Measurements from ENCODE around the gene UBASH3B.

Gene UBASH3B

DNA sequence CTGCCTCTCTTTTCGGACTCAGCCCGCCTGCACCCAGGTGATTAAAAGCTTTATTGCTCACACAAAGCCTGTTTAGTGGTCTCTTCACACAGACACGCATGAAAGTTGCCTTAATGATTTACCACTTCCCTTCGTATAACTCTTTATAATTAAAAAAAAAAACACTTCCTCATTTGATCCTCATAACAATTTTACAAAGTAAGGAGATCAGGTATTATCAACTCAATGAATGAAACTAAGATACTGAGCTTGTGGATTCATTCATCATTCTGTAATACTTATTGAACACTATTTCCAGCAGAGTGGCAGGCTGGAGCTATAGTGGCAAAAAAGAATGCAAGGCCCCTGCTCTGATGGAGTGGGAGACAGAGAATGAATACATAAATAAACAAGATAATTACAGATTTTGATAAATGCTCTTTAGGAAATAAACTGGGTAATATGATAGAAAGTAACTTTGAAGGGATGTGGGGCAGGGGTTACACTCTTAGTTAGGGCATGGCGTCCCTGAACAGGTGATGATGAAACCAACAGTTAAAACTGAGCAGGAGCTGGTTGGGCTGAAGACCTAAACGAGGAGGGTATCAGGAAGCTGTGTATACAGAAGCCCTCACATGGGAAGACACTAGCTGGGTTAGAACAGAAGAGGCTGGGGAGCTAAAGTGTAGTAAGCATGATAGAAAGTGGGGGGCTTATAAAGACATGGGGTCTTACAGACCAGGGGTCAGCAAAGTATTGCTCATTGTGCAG lies 177.4 kb downstream of the UBASH3B start:
- Histone ChIP-seq H3K4me1 (ENCODE audit: control insufficient read depth, low read depth, low read length) (peaks cover 7% of the 10 kb centered on the region), H3K4me3 (ENCODE audit: low read length) (no peak overlapping the region), H3K9ac (ENCODE audit: low read length) (no peak overlapping the region), H3K9me3 (ENCODE audit: control insufficient read depth, low read depth, low read length) (no peaks in the 10 kb centered on the region), H3K27me3 (ENCODE audit: control insufficient read depth, insufficient read depth, low read length) (no peaks in the 10 kb centered on the region), H3K27ac (ENCODE audit: low read length) (no peak overlapping the region), H3K36me3 (ENCODE audit: control insufficient read depth, low read depth, low read length) (no peaks in the 10 kb centered on the region)

DNA sequence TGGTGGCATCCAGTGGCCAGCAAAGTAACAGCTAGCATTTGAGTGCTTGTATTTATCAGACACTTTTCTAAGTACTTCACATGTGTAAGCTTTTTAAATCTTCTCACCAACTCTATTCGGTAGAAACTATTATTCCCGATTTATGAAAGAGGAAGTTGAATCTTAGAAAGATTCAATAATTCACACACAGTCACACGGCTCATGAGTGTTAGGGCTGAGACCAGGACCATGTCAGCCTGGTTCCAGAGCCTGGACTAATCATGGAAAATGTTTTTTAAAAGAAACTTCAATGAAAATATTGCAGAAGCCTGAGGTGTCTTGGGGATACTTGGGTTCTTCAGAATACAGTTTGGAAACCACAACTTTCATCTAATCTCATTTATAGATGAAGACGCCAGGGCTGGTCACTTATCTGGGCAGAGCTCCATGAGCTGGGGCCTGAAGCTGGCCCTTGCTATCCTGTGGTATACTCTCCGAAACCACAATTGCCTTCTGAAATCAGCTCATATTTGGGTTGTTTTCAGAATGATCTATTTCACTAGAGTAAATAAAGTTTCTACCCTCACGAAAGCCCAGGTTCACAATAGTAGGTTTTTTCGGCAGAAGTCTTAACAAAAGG lies 178.4 kb downstream of the UBASH3B start:
- Histone ChIP-seq H3K27ac (ENCODE audit: low read length) (no peak overlapping the region), H3K4me3 (ENCODE audit: low read length) (no peak overlapping the region), H3K27me3 (ENCODE audit: control insufficient read depth, insufficient read depth, low read length) (no peaks in the 10 kb centered on the region), H3K36me3 (ENCODE audit: control insufficient read depth, low read depth, low read length) (no peaks in the 10 kb centered on the region), H3K9ac (ENCODE audit: low read length) (no peak overlapping the region), H3K9me3 (ENCODE audit: control insufficient read depth, low read depth, low read length) (no peaks in the 10 kb centered on the region), H3K4me1 (ENCODE audit: control insufficient read depth, low read depth, low read length) (peaks cover 11% of the 10 kb centered on the region)

DNA sequence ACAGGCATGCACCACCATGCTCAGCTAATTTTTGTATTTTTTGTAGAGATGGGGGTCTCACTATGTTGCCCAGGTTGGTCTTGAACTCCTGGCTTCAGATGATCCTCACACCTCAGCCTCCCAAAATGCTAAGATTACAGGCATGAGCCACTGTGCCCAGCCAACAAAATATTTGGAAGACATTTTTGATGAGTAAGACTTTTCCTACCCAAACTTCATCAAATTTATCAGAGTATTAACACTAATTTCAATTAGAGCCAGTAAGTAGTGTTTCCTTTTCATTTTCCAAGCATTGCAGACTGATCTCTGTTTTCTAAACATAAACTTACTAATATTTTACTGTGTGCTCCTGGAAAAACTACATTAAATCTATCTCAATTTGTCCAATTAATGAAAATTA lies 181.4 kb downstream of the UBASH3B start:
- no peaks in the 10 kb centered on the region for H3K9me3 ChIP-seq (ENCODE audit: control insufficient read depth, low read depth, low read length)
- H3K9ac ChIP-seq (ENCODE audit: low read length) = no peak overlapping the region
- peaks cover 14% of the 10 kb centered on the region for H3K4me1 ChIP-seq (ENCODE audit: control insufficient read depth, low read depth, low read length)
- H3K4me3 ChIP-seq (ENCODE audit: low read length) = no peak overlapping the region
- no peaks in the 10 kb centered on the region for H3K36me3 ChIP-seq (ENCODE audit: control insufficient read depth, low read depth, low read length)
- no peak overlapping the region for H3K27ac ChIP-seq (ENCODE audit: low read length)
- no peaks in the 10 kb centered on the region for H3K27me3 ChIP-seq (ENCODE audit: control insufficient read depth, insufficient read depth, low read length)

DNA sequence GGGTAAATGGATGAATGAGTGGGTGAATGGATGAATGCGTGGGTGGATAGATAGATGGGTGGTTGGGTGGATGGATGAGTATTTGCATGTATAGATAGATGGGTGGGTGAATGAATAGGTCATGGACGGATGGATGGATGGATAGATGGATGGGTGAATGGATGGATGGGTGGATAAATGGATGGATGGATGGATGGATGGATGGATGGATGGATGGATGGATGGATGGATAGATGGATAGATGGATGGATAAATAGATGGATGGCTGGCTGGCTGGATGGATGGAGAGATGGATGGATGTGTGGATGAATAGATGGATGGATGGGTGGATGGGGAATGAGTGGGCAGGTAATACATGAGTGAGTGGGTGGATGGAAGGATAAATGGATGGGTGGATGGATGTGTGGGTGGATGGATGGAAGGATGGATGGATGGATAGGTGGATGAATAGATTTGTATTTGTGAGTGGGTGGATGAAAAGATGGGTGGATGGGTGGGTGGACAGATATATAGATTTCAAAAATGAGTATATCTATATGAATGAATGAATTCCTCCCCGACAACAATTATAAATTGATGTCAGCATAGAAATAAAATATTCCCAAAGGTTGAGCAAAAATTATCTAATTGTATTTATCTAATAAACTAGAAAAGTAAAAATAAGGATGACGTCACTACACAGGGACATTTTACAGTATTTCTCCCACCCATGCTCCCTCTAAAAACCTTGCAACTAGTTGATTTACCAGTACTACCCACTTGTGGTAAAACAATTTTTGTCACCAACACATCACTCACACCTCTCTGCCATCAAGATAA lies 182.2 kb downstream of the UBASH3B start:
- no peak overlapping the region for H3K27ac ChIP-seq (ENCODE audit: low read length)
- no peaks in the 10 kb centered on the region for H3K27me3 ChIP-seq (ENCODE audit: control insufficient read depth, insufficient read depth, low read length)
- H3K4me3 ChIP-seq (ENCODE audit: low read length) = no peak overlapping the region
- no peaks in the 10 kb centered on the region for H3K36me3 ChIP-seq (ENCODE audit: control insufficient read depth, low read depth, low read length)
- no peak overlapping the region for H3K9ac ChIP-seq (ENCODE audit: low read length)
- H3K4me1 ChIP-seq (ENCODE audit: control insufficient read depth, low read depth, low read length) = peaks cover 13% of the 10 kb centered on the region
- H3K9me3 ChIP-seq (ENCODE audit: control insufficient read depth, low read depth, low read length) = no peaks in the 10 kb centered on the region

DNA sequence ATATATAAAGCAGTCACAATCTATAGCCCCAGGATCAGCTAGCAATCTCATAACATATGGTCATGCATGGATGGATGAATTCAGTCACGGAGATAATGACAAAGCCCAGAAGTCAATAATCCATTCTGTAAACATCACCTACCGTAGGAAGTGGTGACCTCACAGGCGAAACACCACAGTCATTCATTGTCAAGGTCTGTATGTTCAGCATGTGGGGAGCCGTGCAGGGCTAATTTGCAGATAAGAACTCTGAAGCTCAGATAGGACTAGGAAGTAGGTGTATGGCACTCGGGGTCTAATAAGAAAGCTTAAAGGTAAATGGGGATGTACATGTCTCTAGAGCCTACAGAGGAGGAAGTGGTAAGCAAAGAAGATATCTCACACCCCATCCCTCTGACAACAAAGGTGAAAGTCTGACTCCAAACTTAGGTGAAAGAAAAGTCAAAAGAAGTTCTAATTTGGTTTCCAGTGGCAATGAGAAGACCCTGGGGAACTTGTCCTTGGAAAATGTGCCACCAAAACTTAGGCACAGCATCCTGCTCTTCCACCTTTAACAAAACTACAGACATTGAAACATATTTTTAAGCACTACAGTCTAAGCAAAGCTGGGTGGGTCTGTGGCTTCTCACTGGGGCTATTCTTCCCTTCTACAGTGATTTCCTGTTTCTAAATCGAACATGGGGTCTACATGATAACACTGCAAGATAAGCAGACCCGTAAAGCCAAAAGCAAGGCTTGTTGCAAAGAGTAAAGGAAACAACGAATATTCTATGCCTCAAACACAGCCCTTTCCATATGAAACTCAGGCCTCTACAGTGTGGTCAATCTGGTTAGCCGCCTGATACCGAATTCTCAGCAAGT lies 188.0 kb downstream of the UBASH3B start:
- Histone ChIP-seq H3K9ac (ENCODE audit: low read length) (no peak overlapping the region), H3K4me1 (ENCODE audit: control insufficient read depth, low read depth, low read length) (peaks cover 3% of the 10 kb centered on the region), H3K36me3 (ENCODE audit: control insufficient read depth, low read depth, low read length) (no peaks in the 10 kb centered on the region), H3K27me3 (ENCODE audit: control insufficient read depth, insufficient read depth, low read length) (no peaks in the 10 kb centered on the region), H3K27ac (ENCODE audit: low read length) (no peak overlapping the region), H3K4me3 (ENCODE audit: low read length) (no peak overlapping the region), H3K9me3 (ENCODE audit: control insufficient read depth, low read depth, low read length) (no peaks in the 10 kb centered on the region)

DNA sequence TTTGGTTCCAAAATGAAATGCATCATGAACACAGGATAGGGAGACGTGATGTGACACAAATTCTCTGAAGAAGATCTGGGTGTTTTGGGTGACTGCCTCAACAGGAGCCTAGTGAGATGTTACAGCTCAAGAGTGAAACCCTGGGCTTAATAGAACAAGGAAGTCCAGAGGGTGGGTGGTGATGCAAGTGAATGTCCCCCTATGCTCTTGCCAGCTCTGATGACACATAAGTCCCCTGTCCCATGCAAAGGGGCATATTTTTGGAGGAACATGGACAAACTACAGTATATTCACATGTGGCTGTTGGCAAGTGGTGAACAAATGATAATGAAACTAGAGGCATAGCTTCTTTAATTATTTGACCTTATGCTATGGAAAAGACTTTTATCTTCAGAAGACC lies 191.9 kb downstream of the UBASH3B start:
- no peak overlapping the region for H3K27ac ChIP-seq (ENCODE audit: low read length)
- peaks cover 14% of the 10 kb centered on the region for H3K4me1 ChIP-seq (ENCODE audit: control insufficient read depth, low read depth, low read length)
- no peak overlapping the region for H3K4me3 ChIP-seq (ENCODE audit: low read length)
- H3K9ac ChIP-seq (ENCODE audit: low read length) = no peak overlapping the region
- no peaks in the 10 kb centered on the region for H3K27me3 ChIP-seq (ENCODE audit: control insufficient read depth, insufficient read depth, low read length)
- H3K9me3 ChIP-seq (ENCODE audit: control insufficient read depth, low read depth, low read length) = no peaks in the 10 kb centered on the region
- H3K36me3 ChIP-seq (ENCODE audit: control insufficient read depth, low read depth, low read length) = no peaks in the 10 kb centered on the region

DNA sequence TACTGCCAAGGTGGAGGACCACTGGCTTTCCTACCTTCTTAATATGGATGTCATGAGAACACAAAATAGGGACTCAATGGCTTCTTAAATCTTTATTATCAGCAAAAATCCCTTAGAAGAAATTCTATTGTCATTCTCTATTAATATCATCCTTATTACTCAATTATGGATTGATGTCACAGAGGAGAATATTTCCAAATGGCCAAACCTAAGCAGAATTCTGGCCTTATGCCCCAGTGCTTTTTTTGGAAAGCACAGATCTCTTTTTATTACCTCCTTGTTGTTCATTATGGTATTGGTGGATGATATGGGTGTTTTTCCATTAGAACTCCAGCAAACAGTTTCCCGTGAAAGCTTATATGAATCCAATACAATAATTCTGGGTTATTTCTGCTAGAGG lies 192.7 kb downstream of the UBASH3B start:
- H3K9ac ChIP-seq (ENCODE audit: low read length) = no peak overlapping the region
- H3K36me3 ChIP-seq (ENCODE audit: control insufficient read depth, low read depth, low read length) = no peaks in the 10 kb centered on the region
- no peak overlapping the region for H3K4me3 ChIP-seq (ENCODE audit: low read length)
- H3K27me3 ChIP-seq (ENCODE audit: control insufficient read depth, insufficient read depth, low read length) = no peaks in the 10 kb centered on the region
- H3K4me1 ChIP-seq (ENCODE audit: control insufficient read depth, low read depth, low read length) = peaks cover 14% of the 10 kb centered on the region
- H3K9me3 ChIP-seq (ENCODE audit: control insufficient read depth, low read depth, low read length) = no peaks in the 10 kb centered on the region
- no peak overlapping the region for H3K27ac ChIP-seq (ENCODE audit: low read length)

DNA sequence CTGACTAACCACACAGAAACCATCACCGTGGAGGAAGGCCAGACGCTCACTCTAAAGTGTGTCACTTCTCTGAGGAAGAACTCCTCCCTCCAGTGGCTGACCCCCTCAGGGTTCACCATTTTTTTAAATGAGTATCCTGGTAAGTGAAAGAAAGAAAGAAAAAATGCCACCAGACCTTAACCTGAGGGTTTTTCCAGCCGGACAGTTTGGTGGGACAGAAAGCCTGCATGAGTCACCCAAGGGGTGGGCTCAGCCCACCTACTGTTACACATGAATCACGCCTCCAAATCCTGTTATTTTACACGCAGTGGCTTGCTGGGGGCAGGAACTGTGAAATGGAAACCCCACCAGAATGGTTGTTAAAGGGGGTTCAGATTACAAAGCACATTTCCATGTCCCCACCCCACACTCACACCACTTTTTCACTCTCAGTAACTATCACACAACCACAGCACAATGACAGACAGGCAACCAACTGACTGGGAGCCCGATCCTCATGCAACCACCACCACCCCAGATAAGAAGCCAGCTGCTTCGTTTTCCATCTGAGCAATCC lies 194.6 kb downstream of the UBASH3B start:
- Histone ChIP-seq H3K4me3 (ENCODE audit: low read length) (no peak overlapping the region), H3K4me1 (ENCODE audit: control insufficient read depth, low read depth, low read length) (peaks cover 17% of the 10 kb centered on the region), H3K9ac (ENCODE audit: low read length) (no peak overlapping the region), H3K36me3 (ENCODE audit: control insufficient read depth, low read depth, low read length) (no peaks in the 10 kb centered on the region), H3K27me3 (ENCODE audit: control insufficient read depth, insufficient read depth, low read length) (no peaks in the 10 kb centered on the region), H3K9me3 (ENCODE audit: control insufficient read depth, low read depth, low read length) (no peaks in the 10 kb centered on the region), H3K27ac (ENCODE audit: low read length) (peak overlapping the region; percentile 9)

DNA sequence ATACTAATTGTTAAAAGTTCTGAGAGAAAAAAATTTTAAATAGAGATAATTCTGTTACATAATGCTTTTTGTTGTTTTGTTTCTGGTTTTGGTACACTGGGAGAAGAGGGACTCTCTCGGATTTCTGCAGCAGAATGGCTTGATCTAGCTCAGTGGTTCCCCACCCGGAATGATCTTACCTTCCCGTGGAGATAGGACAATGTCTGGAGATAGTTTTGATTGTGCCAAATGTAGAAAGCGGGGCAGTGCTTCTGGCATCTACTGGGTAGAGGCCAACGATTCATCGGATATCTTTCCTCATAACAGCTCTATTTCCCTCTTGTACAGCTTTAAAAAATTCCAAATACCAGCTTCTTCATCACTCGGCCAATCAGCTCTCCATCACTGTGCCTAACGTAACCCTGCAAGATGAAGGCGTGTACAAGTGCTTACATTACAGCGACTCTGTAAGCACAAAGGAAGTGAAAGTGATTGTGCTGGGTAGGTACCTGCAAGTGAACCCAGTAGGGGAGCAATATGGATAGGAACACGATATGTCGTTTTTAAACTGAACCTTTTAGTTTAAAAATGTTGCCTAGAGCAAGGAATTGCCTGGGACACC lies 195.9 kb downstream of the UBASH3B start:
- Histone ChIP-seq H3K4me1 (ENCODE audit: control insufficient read depth, low read depth, low read length) (peaks cover 17% of the 10 kb centered on the region), H3K9ac (ENCODE audit: low read length) (no peak overlapping the region), H3K36me3 (ENCODE audit: control insufficient read depth, low read depth, low read length) (no peaks in the 10 kb centered on the region), H3K4me3 (ENCODE audit: low read length) (no peak overlapping the region), H3K27me3 (ENCODE audit: control insufficient read depth, insufficient read depth, low read length) (no peaks in the 10 kb centered on the region), H3K9me3 (ENCODE audit: control insufficient read depth, low read depth, low read length) (no peaks in the 10 kb centered on the region), H3K27ac (ENCODE audit: low read length) (no peak overlapping the region)

DNA sequence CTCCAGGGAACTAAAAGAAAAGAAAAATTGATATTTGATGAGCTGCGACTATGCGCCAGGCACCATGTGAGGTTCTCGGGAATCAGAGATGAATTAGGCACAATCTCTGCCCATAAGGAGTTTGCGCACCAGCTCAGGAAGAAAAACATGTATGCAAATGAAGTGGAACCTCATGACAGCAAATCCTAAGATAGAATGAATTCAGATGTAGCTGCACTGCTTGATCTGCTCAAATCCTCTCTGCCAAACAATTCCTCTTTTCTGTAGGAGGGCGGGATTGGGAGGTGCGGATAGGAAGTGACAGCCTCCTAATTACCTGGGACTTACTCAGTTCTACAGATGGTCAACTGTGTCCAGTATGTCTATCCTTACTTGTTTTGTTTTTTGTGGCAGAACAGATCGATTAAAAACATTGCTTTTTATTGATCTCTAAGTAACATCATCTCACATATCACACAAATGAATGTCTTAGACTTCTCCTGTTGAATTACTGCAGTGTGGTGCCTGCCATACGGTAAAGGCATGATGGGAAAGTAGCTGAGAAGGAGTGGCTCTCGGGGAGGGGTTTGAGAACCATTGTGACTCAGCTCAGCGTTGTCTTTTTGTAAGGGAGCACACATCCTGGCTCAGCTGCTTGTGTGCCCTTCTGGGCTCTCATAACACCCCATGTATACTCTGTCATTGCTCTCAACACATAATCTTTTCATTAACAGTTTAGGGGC lies 196.7 kb downstream of the UBASH3B start:
- no peaks in the 10 kb centered on the region for H3K27me3 ChIP-seq (ENCODE audit: control insufficient read depth, insufficient read depth, low read length)
- H3K9me3 ChIP-seq (ENCODE audit: control insufficient read depth, low read depth, low read length) = no peaks in the 10 kb centered on the region
- no peaks in the 10 kb centered on the region for H3K36me3 ChIP-seq (ENCODE audit: control insufficient read depth, low read depth, low read length)
- no peak overlapping the region for H3K27ac ChIP-seq (ENCODE audit: low read length)
- H3K4me3 ChIP-seq (ENCODE audit: low read length) = no peak overlapping the region
- no peak overlapping the region for H3K9ac ChIP-seq (ENCODE audit: low read length)
- H3K4me1 ChIP-seq (ENCODE audit: control insufficient read depth, low read depth, low read length) = peaks cover 17% of the 10 kb centered on the region

Measured in iPS-18a (cell line).